Osteocyte (in vitro differentiated cells): ENCODE data around the gene APBA2. TPM values are rescaled to one million over a fixed set of nuclear protein-coding genes. Genes with fewer than 3 reads are reported as not detected.
A peak's percentile ranks its signal among the peaks of the same experiment; 100 is the strongest.
"Not testable (repeated sequence)": the region's sequence is repeated elsewhere in the genome, so short reads cannot be mapped to it uniquely, and the experiment has no call there.

Experiments
- DNase-seq: peaks from one replicate; pipeline ENCODE4 v3.0.0; 2021; ENCODE audit warnings: mixed read lengths; ENCODE audit not compliant: unreplicated experiment; ENCODE audit errors: extremely low spot score
- H3K27ac Mint-ChIP-seq: one replicate; pipeline ENCODE4 v1.8.0; 2021; ENCODE audit warnings: mild to moderate bottlenecking, mixed read lengths; ENCODE audit not compliant: unreplicated experiment
- H3K27me3 Mint-ChIP-seq: one replicate; pipeline ENCODE4 v1.8.0; 2021; ENCODE audit warnings: mixed read lengths; ENCODE audit not compliant: unreplicated experiment
- H3K36me3 Mint-ChIP-seq: one replicate; pipeline ENCODE4 v1.8.0; 2021; ENCODE audit warnings: mixed read lengths; ENCODE audit not compliant: unreplicated experiment
- H3K4me1 Mint-ChIP-seq: one replicate; pipeline ENCODE4 v1.8.0; 2021; ENCODE audit warnings: mixed read lengths; ENCODE audit not compliant: unreplicated experiment
- H3K4me3 Mint-ChIP-seq: one replicate; pipeline ENCODE4 v1.8.0; 2021; ENCODE audit warnings: mild to moderate bottlenecking, moderate library complexity, mixed read lengths; ENCODE audit not compliant: unreplicated experiment
- H3K9me3 Mint-ChIP-seq: one replicate; pipeline ENCODE4 v1.8.0; 2021; ENCODE audit warnings: mixed read lengths; ENCODE audit not compliant: unreplicated experiment
- CTCF ChIP-seq: fragments of 200-600 bp; sonication (generic); IDR thresholded peaks from 2 replicates; pipeline ENCODE4 v1.5.0; 2021; ENCODE audit warnings: antibody characterized with exemption, mild to moderate bottlenecking, moderate library complexity
- total RNA-seq: library from RNA; stranded (reverse); gene quantifications from 2 replicates; pipeline ENCODE4 v1.2.1, GENCODE V29; 2021

The APBA2 gene
- total RNA-seq, 1 donor from 2014 or later: 23.5 TPM

- Mint-ChIP-seq H3K27ac (no peak overlapping the region), H3K4me1 (no peaks in the 10 kb centered on the region), H3K4me3 (no peak overlapping the region), H3K9me3 (peaks cover 7% of the 10 kb centered on the region), H3K36me3 (peaks cover 2% of the 10 kb centered on the region), H3K27me3 (peaks cover 11% of the 10 kb centered on the region)
- no peak for TF ChIP-seq CTCF
- DNase-seq: peak; percentile 81
Measured at GRCh38 chr15:29159771-29160455, 274.1 kb downstream of the APBA2 start.

GRCh38 chr15:29162411-29162810 lies 276.6 kb downstream of the APBA2 start:
- Mint-ChIP-seq H3K4me1 (no peaks in the 10 kb centered on the region), H3K4me3 (no peak overlapping the region), H3K9me3 (peaks cover 7% of the 10 kb centered on the region), H3K36me3 (peaks cover 2% of the 10 kb centered on the region), H3K27me3 (peaks cover 28% of the 10 kb centered on the region), H3K27ac (no peak overlapping the region)
- no peak for DNase-seq
- no peak for TF ChIP-seq CTCF

GRCh38 chr15:29167122-29167521 lies 281.3 kb downstream of the APBA2 start:
- not testable (repeated sequence) for H3K4me3 Mint-ChIP-seq, H3K4me1 Mint-ChIP-seq, H3K9me3 Mint-ChIP-seq, H3K36me3 Mint-ChIP-seq, H3K27ac Mint-ChIP-seq, DNase-seq
- peaks cover 32% of the 10 kb centered on the region for H3K27me3 Mint-ChIP-seq

Other genes with a start within 250 kb of the APBA2 start
- 2.7 and 3.5 TPM in 2 replicates for gene GOLGA8M, start 173.6 kb upstream of the APBA2 start, total RNA-seq
- gene GOLGA6L7, start 37.3 kb upstream of the APBA2 start, total RNA-seq: not detected in 2 replicates